GM12878 (cell line): Measurements from ENCODE around the gene GKN2. TPM values are rescaled to one million over a fixed set of nuclear protein-coding genes. Genes with fewer than 3 reads are reported as not detected.

Experiments used
- ATAC-seq: fragments of 200-7000 bp; cut with Tn5 transposase; 3 replicates; pipeline ENCODE4 v1.9.1; 2020; ENCODE audit warnings: mild to moderate bottlenecking, moderate library complexity
- BruUV-seq: library from RNA; stranded (reverse); fragments of 400-500 nt; replicated peaks from 2 replicates; lab custom pipeline; 2021; lab: Mats Ljungman, UMichigan
- CTCF ChIA-PET: fragments of 300-600 bp; sonication (Branson Sonifier 250); formaldehyde crosslinking; extraction: SDS; loops from one replicate; lab custom pipeline; 2021; ENCODE audit warnings: inconsistent platforms; lab: Yijun Ruan, JAX
- POLR2A ChIA-PET: fragments of 350-600 bp; formaldehyde crosslinking; extraction: SDS; loops from one replicate; lab custom pipeline; 2021; ENCODE audit warnings: inconsistent platforms; lab: Charles Lee
- RAD21 ChIA-PET: fragments of 300-600 bp; sonication (Branson Sonifier 250); formaldehyde crosslinking; loops from one replicate; lab custom pipeline; 2023; ENCODE audit warnings: antibody characterized with exemption; ENCODE audit not compliant: unreplicated experiment; lab: Charles Lee
- SMC1A ChIA-PET: fragments of 300-600 bp; sonication (Branson Sonifier 250); formaldehyde crosslinking; loops from one replicate; lab custom pipeline; 2023; ENCODE audit not compliant: unreplicated experiment, uncharacterized antibody; lab: Charles Lee
- DNase-seq: peaks from one replicate; pipeline ENCODE4 v3.0.0-alpha.2; 2011; ENCODE audit warnings: low read depth, low spot score
- FAIRE-seq: peaks from 3 replicates; lab custom pipeline; 2011; peaks lifted over from hg19 to GRCh38; lab: Jason Lieb, UNC
- H2AFZ ChIP-seq: 2 replicates; pipeline ENCODE4 v1.6.0; 2011; ENCODE audit warnings: low read depth, low read length, control low read depth; ENCODE audit not compliant: control insufficient read depth
- H3K27ac ChIP-seq: 2 replicates; pipeline ENCODE4 v1.5.1; 2011; ENCODE audit warnings: control low read depth; ENCODE audit not compliant: control insufficient read depth, insufficient read depth
- H3K27me3 ChIP-seq, 2 experiments: replicated peaks in 1 of 2; 2 replicates each; pipeline versions ENCODE4 v1.6.0 to v1.6.1; 2011; ENCODE audit warnings: low read length in 1 of 2; ENCODE audit not compliant: control insufficient read depth in 2 of 2, insufficient read depth in 2 of 2
- H3K36me3 ChIP-seq, 2 experiments: 2 replicates each; pipeline ENCODE4 v1.5.1; 2011; ENCODE audit warnings: low read length in 1 of 2; ENCODE audit not compliant: control insufficient read depth in 2 of 2, insufficient read depth in 2 of 2
- H3K4me1 ChIP-seq: 2 replicates; pipeline ENCODE4 v1.6.1; 2011; ENCODE audit warnings: mild to moderate bottlenecking, low read length, moderate library complexity, mixed read lengths; ENCODE audit not compliant: control insufficient read depth, insufficient read depth
- H3K4me2 ChIP-seq: 2 replicates; pipeline ENCODE4 v1.6.0; 2011; ENCODE audit warnings: control low read depth; ENCODE audit not compliant: control insufficient read depth, insufficient read depth
- H3K4me3 ChIP-seq: fragments of 200-600 bp; sonication (generic); 2 replicates; pipeline ENCODE4 v1.5.1; 2016
- H3K79me2 ChIP-seq: 2 replicates; pipeline ENCODE4 v1.6.0; 2011; ENCODE audit warnings: low read length; ENCODE audit not compliant: control insufficient read depth, insufficient read depth
- H3K9ac ChIP-seq: 2 replicates; pipeline ENCODE4 v1.8.0; 2011; ENCODE audit warnings: low read length, control low read depth, mixed read lengths; ENCODE audit not compliant: control insufficient read depth, insufficient read depth
- H3K9me3 ChIP-seq: replicated peaks from 3 replicates; pipeline ENCODE4 v1.5.1; 2011; ENCODE audit warnings: mild to moderate bottlenecking, low read length; ENCODE audit not compliant: control insufficient read depth, insufficient read depth
- H4K20me1 ChIP-seq: 2 replicates; pipeline ENCODE4 v1.6.0; 2011; ENCODE audit not compliant: control insufficient read depth, insufficient read depth
- CBX5 ChIP-seq: sonication (generic); IDR thresholded peaks from 2 replicates; pipeline ENCODE4 v1.6.1; 2016; ENCODE audit warnings: low read depth, moderate library complexity, mild to moderate bottlenecking, inconsistent platforms
- CHD1 ChIP-seq: IDR thresholded peaks from 2 replicates; pipeline ENCODE4 v1.6.1; 2012; ENCODE audit warnings: low read depth, low read length, improper control_type of control experiment
- CREB1 ChIP-seq: IDR thresholded peaks from 2 replicates; pipeline ENCODE4 v1.6.1; 2012; ENCODE audit warnings: low read depth, mild to moderate bottlenecking, inconsistent platforms
- DPF2 ChIP-seq: fragments of 450-650 bp; IDR thresholded peaks from 2 replicates; pipeline ENCODE4 v1.6.1; 2017; ENCODE audit warnings: mild to moderate bottlenecking
- ESRRA ChIP-seq: IDR thresholded peaks from 2 replicates; pipeline ENCODE4 v1.6.1; 2012; ENCODE audit warnings: mild to moderate bottlenecking, low read length, improper control_type of control experiment
- GABPA ChIP-seq: IDR thresholded peaks from 2 replicates; pipeline ENCODE4 v1.6.1; 2014; ENCODE audit warnings: antibody characterized with exemption, low read depth, mild to moderate bottlenecking, inconsistent platforms
- HDAC2 ChIP-seq: fragments of 200-600 bp; sonication (generic); IDR thresholded peaks from 2 replicates; pipeline ENCODE4 v1.6.1; 2017
- MEF2B ChIP-seq: fragments of 450-650 bp; IDR thresholded peaks from 2 replicates; pipeline ENCODE4 v1.6.1; 2018; ENCODE audit warnings: mild to moderate bottlenecking, moderate library complexity; ENCODE audit not compliant: partially characterized antibody, poor library complexity, severe bottlenecking
- POLR2AphosphoS2 ChIP-seq: IDR thresholded peaks from 2 replicates; pipeline ENCODE4 v1.6.1; 2011; ENCODE audit warnings: low read depth, mild to moderate bottlenecking, low read length, improper control_type of control experiment, moderate library complexity
- POLR2AphosphoS5 ChIP-seq: IDR thresholded peaks from 2 replicates; pipeline ENCODE4 v1.6.1; 2011; ENCODE audit warnings: mild to moderate bottlenecking, low read length, inconsistent platforms
- POU2F2 ChIP-seq: IDR thresholded peaks from 3 replicates; pipeline ENCODE4 v1.6.1; 2011; ENCODE audit warnings: low read depth, mild to moderate bottlenecking, low read length, borderline replicate concordance
- RB1 ChIP-seq: fragments of 450-650 bp; formaldehyde crosslinking; IDR thresholded peaks from 2 replicates; pipeline ENCODE4 v1.6.1; 2017; ENCODE audit warnings: mild to moderate bottlenecking, borderline replicate concordance
- RUNX3 ChIP-seq: IDR thresholded peaks from 2 replicates; pipeline ENCODE4 v1.6.1; 2012; ENCODE audit warnings: low read length, inconsistent platforms
- SMAD1 ChIP-seq: fragments of 450-650 bp; IDR thresholded peaks from 2 replicates; pipeline ENCODE4 v1.6.1; 2018; ENCODE audit warnings: mild to moderate bottlenecking, low read depth; ENCODE audit not compliant: partially characterized antibody
- ZBTB4 ChIP-seq: fragments of 450-650 bp; formaldehyde crosslinking; IDR thresholded peaks from 2 replicates; pipeline ENCODE4 v1.4.0; 2022; ENCODE audit warnings: mild to moderate bottlenecking, moderate library complexity
- WGBS: methylation state at CpG from one replicate; pipeline ENCODE4 v1.1.6; 2016; ENCODE audit warnings: low lambda C conversion rate; ENCODE audit not compliant: insufficient replicate concordance, insufficient coverage; ENCODE audit errors: missing lambda C conversion rate; 5-methylcytosine and 5-hydroxymethylcytosine counted together
- in situ Hi-C: fragments of 300-500 bp; cut with MboI; formaldehyde crosslinking; loops from 9 replicates; pipeline ENCODE4 v1.14.3; 2018; ENCODE audit warnings: mixed read lengths
- intact Hi-C: fragments of 100-400 bp; cut with micrococcal nuclease; formaldehyde crosslinking; loops from one replicate; pipeline ENCODE4 v1.14.2; 2022; ENCODE audit not compliant: unreplicated experiment
- polyA plus RNA-seq, 11 experiments: library from polyadenylated mRNA; depleted of rRNA in 4 of 11; unstranded in 6 of 11; stranded (reverse) in 5 of 11; fragments of >200 nt; fragmentation: Nextera tagmentation in 4 of 11; fragmentation: Illumina TruSeq in 1 of 11; extraction: Ambion mirVana in 4 of 11; extraction: Trizol in 1 of 11; gene quantifications; 1 replicate in 1 of 11; 2 replicates in 10 of 11; pipeline versions ENCODE4 v1.2.1 to v1.2.3, GENCODE V29; 2011 to 2016; ENCODE audit warnings: inconsistent platforms in 2 of 11, missing spikeins in 2 of 11, low read depth in 1 of 11
- total RNA-seq, 4 experiments: library from RNA; depleted of rRNA in 3 of 4; stranded (reverse); fragments of >200 nt in 3 of 4; fragmentation: Illumina TruSeq in 1 of 4; extraction: Trizol in 1 of 4; gene quantifications; 2 replicates each; pipeline versions ENCODE4 v1.2.1 to v1.2.3, GENCODE V29; 2013 to 2021
- TF ChIP-seq, protein P1 (sequence below): IDR thresholded peaks from 2 replicates; pipeline ENCODE4 v1.6.1; 2012; ENCODE audit warnings: mild to moderate bottlenecking, low read depth, low read length

The GKN2 gene
- total and polyA plus RNA-seq, 10 of the 15 experiments (the other 5 are each of a cell fraction or from before 2014, with no cell fraction given): not detected

GRCh38 chr2:68995916-68996315 is 43.2 kb upstream of the GKN2 start (continued):
- TF ChIP-seq RUNX3: no peak
- no peak for TF ChIP-seq CHD1
- TF ChIP-seq GABPA: no peak
- no peak for TF ChIP-seq MEF2B

DNA sequence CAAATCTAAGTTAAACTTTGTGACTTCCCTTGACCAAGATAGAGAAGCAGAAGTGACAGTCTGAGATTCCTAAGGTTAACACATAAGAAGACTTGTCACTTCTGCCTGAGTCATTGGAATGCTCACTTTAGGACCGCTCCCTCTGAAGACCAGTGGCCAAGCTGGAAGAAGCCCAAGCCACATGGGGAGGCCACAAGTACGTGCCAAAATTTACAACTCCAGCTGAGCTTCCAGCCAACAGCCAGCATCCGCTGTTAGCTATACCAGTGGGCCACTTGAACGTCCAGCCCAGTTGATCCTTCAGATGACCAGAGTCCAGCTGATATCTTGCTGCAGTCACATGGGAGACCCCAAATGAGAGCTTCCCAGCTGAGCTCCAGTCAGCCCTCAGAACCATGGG is 42.2 kb upstream of the GKN2 start:
- Histone ChIP-seq H3K9ac (no peak overlapping the region), H3K79me2 (no peaks in the 10 kb centered on the region), H2AFZ (no peak overlapping the region), H3K27me3 (no peaks in the 10 kb centered on the region; a peak in 1 of 4 replicates), H3K4me2 (no peak overlapping the region), H3K27ac (no peak overlapping the region), H3K4me1 (no peaks in the 10 kb centered on the region), H3K36me3 (no peaks in the 10 kb centered on the region), H4K20me1 (no peaks in the 10 kb centered on the region), H3K9me3 (no peaks in the 10 kb centered on the region), H3K4me3 (no peak overlapping the region)
- CTCF ChIA-PET: no interaction called here
- in situ Hi-C loops (no loop called here), intact Hi-C loops (no loop called here)
- WGBS: 44% methylated on average over 4 of the region's 4 CpGs
- DNase-seq (no peak), FAIRE-seq (no peak), ATAC-seq (no peak)
- RAD21 ChIA-PET: no interaction called here
- BruUV-seq: no TSS peak
- POLR2A ChIA-PET: no interaction called here
- no peak for TF ChIP-seq HDAC2
- TF ChIP-seq, protein P1, sequence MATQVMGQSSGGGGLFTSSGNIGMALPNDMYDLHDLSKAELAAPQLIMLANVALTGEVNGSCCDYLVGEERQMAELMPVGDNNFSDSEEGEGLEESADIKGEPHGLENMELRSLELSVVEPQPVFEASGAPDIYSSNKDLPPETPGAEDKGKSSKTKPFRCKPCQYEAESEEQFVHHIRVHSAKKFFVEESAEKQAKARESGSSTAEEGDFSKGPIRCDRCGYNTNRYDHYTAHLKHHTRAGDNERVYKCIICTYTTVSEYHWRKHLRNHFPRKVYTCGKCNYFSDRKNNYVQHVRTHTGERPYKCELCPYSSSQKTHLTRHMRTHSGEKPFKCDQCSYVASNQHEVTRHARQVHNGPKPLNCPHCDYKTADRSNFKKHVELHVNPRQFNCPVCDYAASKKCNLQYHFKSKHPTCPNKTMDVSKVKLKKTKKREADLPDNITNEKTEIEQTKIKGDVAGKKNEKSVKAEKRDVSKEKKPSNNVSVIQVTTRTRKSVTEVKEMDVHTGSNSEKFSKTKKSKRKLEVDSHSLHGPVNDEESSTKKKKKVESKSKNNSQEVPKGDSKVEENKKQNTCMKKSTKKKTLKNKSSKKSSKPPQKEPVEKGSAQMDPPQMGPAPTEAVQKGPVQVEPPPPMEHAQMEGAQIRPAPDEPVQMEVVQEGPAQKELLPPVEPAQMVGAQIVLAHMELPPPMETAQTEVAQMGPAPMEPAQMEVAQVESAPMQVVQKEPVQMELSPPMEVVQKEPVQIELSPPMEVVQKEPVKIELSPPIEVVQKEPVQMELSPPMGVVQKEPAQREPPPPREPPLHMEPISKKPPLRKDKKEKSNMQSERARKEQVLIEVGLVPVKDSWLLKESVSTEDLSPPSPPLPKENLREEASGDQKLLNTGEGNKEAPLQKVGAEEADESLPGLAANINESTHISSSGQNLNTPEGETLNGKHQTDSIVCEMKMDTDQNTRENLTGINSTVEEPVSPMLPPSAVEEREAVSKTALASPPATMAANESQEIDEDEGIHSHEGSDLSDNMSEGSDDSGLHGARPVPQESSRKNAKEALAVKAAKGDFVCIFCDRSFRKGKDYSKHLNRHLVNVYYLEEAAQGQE: no peak
- TF ChIP-seq CREB1: no peak
- TF ChIP-seq CBX5: no peak
- no peak for TF ChIP-seq DPF2
- no peak for TF ChIP-seq POU2F2
- TF ChIP-seq SMAD1: no peak
- no peak for TF ChIP-seq RB1
- TF ChIP-seq ZBTB4 (CRISPR knock-in tag): no peak
- no peak for TF ChIP-seq POLR2AphosphoS5
- TF ChIP-seq POLR2AphosphoS2: no peak
- TF ChIP-seq ESRRA: no peak
- SMC1A ChIA-PET: no interaction called here
